Spleen (tissue), 13 donors: Measurements from ENCODE around the gene TDRD3. TPM values are rescaled to one million over a fixed set of nuclear protein-coding genes. Genes with fewer than 3 reads are reported as not detected.

Experiments used
- DNase-seq: peaks from one replicate; pipeline ENCODE4 v3.0.0-alpha.2; 2020
- H3K27ac ChIP-seq, 8 donors: fragments of 200-600 bp; sonication (generic) in 7 of 8; 1 replicate in 4 of 8; 2 replicates in 4 of 8; pipeline versions ENCODE4 v1.5.0 to v1.8.0; 2016 to 2021; ENCODE audit warnings: inconsistent platforms in 4 of 8, mild to moderate bottlenecking in 4 of 8, moderate library complexity in 1 of 8
- H3K27me3 ChIP-seq, 7 donors: fragments of 200-600 bp; sonication (generic) in 6 of 7; replicated peaks in 1 of 7; 1 replicate in 4 of 7; 2 replicates in 3 of 7; pipeline versions ENCODE4 v1.5.0 to v1.8.0; 2016 to 2021; ENCODE audit warnings: inconsistent platforms in 3 of 7, mild to moderate bottlenecking in 1 of 7
- H3K36me3 ChIP-seq, 6 donors: fragments of 200-600 bp; sonication (generic) in 5 of 6; 1 replicate in 4 of 6; 2 replicates in 2 of 6; pipeline versions ENCODE4 v1.5.0 to v1.8.0; 2016 to 2021; ENCODE audit warnings: inconsistent platforms in 2 of 6
- H3K4me1 ChIP-seq, 6 donors: fragments of 200-600 bp; sonication (generic) in 5 of 6; 1 replicate in 3 of 6; 2 replicates in 3 of 6; pipeline versions ENCODE4 v1.5.0 to v1.8.0; 2016 to 2021; ENCODE audit warnings: inconsistent platforms in 3 of 6
- H3K4me3 ChIP-seq, 8 donors: fragments of 200-600 bp; sonication (generic) in 7 of 8; 1 replicate in 4 of 8; 2 replicates in 4 of 8; pipeline versions ENCODE4 v1.5.0 to v1.8.0; 2016 to 2021; ENCODE audit warnings: inconsistent platforms in 4 of 8, mild to moderate bottlenecking in 4 of 8, moderate library complexity in 2 of 8
- H3K9me3 ChIP-seq, 8 donors: fragments of 200-600 bp; sonication (generic) in 7 of 8; 1 replicate in 4 of 8; 2 replicates in 4 of 8; pipeline versions ENCODE4 v1.5.0 to v1.8.0; 2016 to 2021; ENCODE audit warnings: inconsistent platforms in 4 of 8
- POLR2A ChIP-seq, 3 donors: fragments of 450-650 bp; IDR thresholded peaks; one replicate each; pipeline ENCODE4 v1.5.1; 2017; ENCODE audit warnings: antibody characterized with exemption in 3 of 3, mild to moderate bottlenecking in 1 of 3
- POLR2AphosphoS5 ChIP-seq, 3 donors: sonication (generic); formaldehyde crosslinking; IDR thresholded peaks; one replicate each; pipeline ENCODE4 v1.5.1; 2017; ENCODE audit warnings: antibody characterized with exemption in 3 of 3
- WGBS, 5 donors: extraction: QIAGEN DNeasy Blood & Tissue Kit in 3 of 5; methylation state at CpG; one replicate each; pipeline versions ENCODE4 v1.1.5 to v1.1.7; 2013 to 2018; 5-methylcytosine and 5-hydroxymethylcytosine counted together
- intact Hi-C: fragments of 100-400 bp; cut with DNase I; formaldehyde crosslinking; loops from one replicate; pipeline ENCODE4 v1.15.0; 2023; ENCODE audit warnings: low total_unique reads
- long read RNA-seq, 2 donors: transcript quantifications; one replicate each; lab custom pipeline, GENCODE V29; 2026
- polyA plus RNA-seq, 3 donors: library from polyadenylated mRNA; stranded (reverse); fragments of 200-250 nt; gene quantifications; one replicate each; pipeline ENCODE4 v1.2.1, GENCODE V29; 2013
- total RNA-seq, 7 donors: library from RNA; depleted of rRNA in 3 of 7; stranded (reverse); fragments of >200 nt in 3 of 7; fragmentation: NEBNext Ultra II Directional in 4 of 7; extraction: Animal tissue kit (Norgen Biotek cat#: 25700) in 4 of 7; gene quantifications; one replicate each; pipeline versions ENCODE4 v1.1.0 to v1.2.1, GENCODE V29; 2016 to 2021
- TF ChIP-seq, protein P1 (sequence below), 11 experiments: fragments of 200-600 bp in 7 of 11; fragments of 450-650 bp in 4 of 11; sonication (generic) in 4 of 11; IDR thresholded peaks in 8 of 11; conservative IDR thresholded peaks in 3 of 11; 1 replicate in 7 of 11; 2 replicates in 4 of 11; pipeline versions ENCODE4 v1.4.0 to v1.8.0; 2016 to 2021; ENCODE audit warnings: antibody characterized with exemption in 11 of 11, inconsistent platforms in 4 of 11, mild to moderate bottlenecking in 1 of 11
- donor health status: healthy with polysubstance abuse.
- donor health status: DM: no; HTN: no; CAD: no; lungs with moderate emphysema.
- donor health status: DM: no; HTN: no; CAD: no.
- donor health status: Bipolar disorder and iron deficiency.
- donor health status: healthy.
- donor health status: DM: no; HTN: no; CAD: no.
- donor health status: DM: yes; HTN: yes; CAD: no.

Gene TDRD3
- total RNA-seq: 10 to 100 TPM; 20.4 to 36.4 (median 26.5) TPM
- 10 to 100 TPM in 2 of 3 donors, 1 to 10 TPM in 1; 9.5 to 11.4 (median 11.4) TPM for polyA plus RNA-seq
- long read RNA-seq, donor 1, partial matches to known transcripts: 0 of 3 reads
- long read RNA-seq, donor 1, other reads (novel, unspliced or antisense): 0 of 3 reads
- long read RNA-seq, donor 2: 0 reads

DNA sequence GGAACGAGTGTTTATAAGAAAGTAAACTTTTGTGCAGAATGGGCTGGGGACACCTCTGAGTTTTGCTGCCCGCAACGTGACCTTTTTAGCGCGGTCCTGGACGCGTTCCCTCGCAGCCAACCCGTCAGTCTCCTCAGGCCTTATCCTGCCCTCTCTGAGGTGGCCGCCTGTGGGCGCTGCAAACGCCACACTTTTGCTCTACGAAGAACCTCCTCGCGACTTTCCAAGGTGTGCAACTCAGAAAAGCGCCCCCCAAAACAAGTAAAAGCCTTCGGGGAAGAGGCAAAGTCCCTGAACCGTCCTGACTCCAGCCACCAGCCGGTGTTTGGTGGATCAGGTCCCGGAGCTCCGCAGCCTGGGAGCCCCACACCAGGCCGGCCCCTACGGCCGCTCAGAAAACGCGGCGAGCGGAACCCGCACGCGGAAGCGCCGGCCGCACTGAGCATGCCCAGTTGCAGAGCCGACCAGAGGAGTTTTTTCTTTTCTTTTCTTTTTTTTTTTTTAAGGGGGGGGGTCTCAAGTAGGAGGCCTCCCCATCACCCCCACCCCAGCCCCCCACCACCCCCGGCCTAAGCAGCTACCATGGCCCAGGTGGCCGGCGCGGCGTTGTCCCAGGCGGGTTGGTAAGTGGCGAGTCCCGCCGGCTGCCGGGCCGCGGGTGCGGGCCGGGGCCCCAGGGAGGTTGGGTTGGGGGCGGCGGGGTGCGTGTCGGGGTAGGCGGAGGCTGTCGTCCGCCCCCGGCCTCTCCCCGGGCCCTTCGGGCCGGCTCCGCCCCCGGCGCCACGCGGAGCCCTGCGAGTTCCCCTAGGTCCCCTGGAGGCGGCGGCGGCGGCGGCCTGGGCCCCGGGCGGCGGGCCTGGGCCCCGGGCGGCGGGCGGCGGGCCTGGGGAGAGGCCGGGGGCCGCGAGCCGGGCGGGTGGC lies at the start of gene TDRD3:
TSS of gene TDRD3 (plus strand) at position 438 of the 921 bp plus-strand sequence. CDS start at position 583, 145 bp downstream.
- H3K36me3 ChIP-seq: no peaks in the 10 kb centered on the region
- no peaks in the 10 kb centered on the region for H3K27me3 ChIP-seq
- H3K4me1 ChIP-seq: peaks cover 13 to 48% (median 28%) of the 10 kb centered on the region in 6 donors
- peak within 1 kb of the TSS; percentile 49 to 84 (median 68) for H3K4me3 ChIP-seq
- TF ChIP-seq, protein P1, sequence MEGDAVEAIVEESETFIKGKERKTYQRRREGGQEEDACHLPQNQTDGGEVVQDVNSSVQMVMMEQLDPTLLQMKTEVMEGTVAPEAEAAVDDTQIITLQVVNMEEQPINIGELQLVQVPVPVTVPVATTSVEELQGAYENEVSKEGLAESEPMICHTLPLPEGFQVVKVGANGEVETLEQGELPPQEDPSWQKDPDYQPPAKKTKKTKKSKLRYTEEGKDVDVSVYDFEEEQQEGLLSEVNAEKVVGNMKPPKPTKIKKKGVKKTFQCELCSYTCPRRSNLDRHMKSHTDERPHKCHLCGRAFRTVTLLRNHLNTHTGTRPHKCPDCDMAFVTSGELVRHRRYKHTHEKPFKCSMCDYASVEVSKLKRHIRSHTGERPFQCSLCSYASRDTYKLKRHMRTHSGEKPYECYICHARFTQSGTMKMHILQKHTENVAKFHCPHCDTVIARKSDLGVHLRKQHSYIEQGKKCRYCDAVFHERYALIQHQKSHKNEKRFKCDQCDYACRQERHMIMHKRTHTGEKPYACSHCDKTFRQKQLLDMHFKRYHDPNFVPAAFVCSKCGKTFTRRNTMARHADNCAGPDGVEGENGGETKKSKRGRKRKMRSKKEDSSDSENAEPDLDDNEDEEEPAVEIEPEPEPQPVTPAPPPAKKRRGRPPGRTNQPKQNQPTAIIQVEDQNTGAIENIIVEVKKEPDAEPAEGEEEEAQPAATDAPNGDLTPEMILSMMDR (IDR thresholded peaks at IDR 0.05 in 8 of 11, conservative IDR thresholded peaks at IDR 0.05 in 3 of 11): peak; percentile 51 to 86 (median 79)
- TF ChIP-seq POLR2AphosphoS5 (IDR thresholded peaks at IDR 0.05) (peak; percentile 89 to 90 (median 89)), POLR2A (IDR thresholded peaks at IDR 0.05) (peak; percentile 26 to 79 (median 67))
- intact Hi-C loops: no loop called here
- peak; percentile 95 for DNase-seq
- no peaks in the 10 kb centered on the region for H3K9me3 ChIP-seq
- peak within 1 kb of the TSS; percentile 92 to 98 (median 97) for H3K27ac ChIP-seq
- WGBS, 5 donors: 0 to 1% (median 0%) methylated on average over 49 to 84 of the region's 84 CpGs

DNA sequence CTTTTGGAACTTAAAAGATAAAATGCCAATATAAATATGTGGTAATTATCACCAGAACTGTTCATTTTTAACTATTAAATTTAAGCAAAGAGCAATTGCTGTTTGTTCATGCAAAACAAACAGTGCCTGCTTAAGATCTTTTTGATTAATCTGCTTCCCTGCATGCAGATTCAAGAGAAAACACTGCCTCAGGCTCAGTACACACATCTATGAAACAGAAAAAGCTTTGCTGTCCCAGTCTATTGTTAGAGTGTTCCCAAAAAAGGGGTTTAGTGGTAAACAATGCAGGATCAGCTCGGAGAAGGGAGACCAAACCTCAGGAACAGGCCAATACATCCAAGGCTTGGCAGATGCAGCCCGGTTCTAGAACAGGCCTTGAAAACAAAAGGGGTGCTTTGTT lies 49.3 kb upstream of the TDRD3 start:
- H3K27ac ChIP-seq: no peak overlapping the region
- no peaks in the 10 kb centered on the region for H3K4me1 ChIP-seq
- no peak for DNase-seq
- intact Hi-C loops: no loop called here
- H3K9me3 ChIP-seq: peaks cover 0 to 5% (median 0%) of the 10 kb centered on the region in 8 donors
- no peak overlapping the region for H3K4me3 ChIP-seq
- TF ChIP-seq POLR2AphosphoS5 (IDR thresholded peaks at IDR 0.05) (no peak), POLR2A (IDR thresholded peaks at IDR 0.05) (no peak)
- TF ChIP-seq, protein P1 (IDR thresholded peaks at IDR 0.05 in 8 of 11, conservative IDR thresholded peaks at IDR 0.05 in 3 of 11): no peak
- 78 to 90% (median 83%) methylated on average over 2 of the region's 2 CpGs for WGBS, 5 donors
- H3K27me3 ChIP-seq: peaks cover 0 to 26% (median 0%) of the 10 kb centered on the region in 7 donors
- H3K36me3 ChIP-seq: no peaks in the 10 kb centered on the region

DNA sequence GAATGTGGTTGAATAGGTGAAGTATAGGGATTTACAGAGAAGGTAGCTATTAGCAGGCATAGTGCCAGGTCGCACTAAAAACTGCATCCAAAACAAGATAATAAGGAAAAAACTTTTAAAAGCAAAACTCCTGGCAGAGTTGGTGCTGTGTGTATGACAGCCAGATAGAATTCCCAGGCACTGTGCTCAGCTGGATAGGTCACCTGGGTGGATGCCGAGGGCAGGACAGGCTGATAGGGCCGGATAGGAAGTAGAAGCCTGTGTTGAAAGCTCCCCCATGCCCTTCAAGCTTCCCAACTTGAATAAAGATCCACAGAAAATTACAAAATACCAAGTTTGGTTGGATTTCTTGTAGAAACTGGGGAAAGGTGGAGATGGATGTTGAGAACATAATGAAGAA lies 48.9 kb upstream of the TDRD3 start:
- TF ChIP-seq POLR2A (IDR thresholded peaks at IDR 0.05) (no peak), POLR2AphosphoS5 (IDR thresholded peaks at IDR 0.05) (no peak)
- TF ChIP-seq, protein P1 (IDR thresholded peaks at IDR 0.05 in 8 of 11, conservative IDR thresholded peaks at IDR 0.05 in 3 of 11): no peak
- H3K27ac ChIP-seq: no peak overlapping the region

DNA sequence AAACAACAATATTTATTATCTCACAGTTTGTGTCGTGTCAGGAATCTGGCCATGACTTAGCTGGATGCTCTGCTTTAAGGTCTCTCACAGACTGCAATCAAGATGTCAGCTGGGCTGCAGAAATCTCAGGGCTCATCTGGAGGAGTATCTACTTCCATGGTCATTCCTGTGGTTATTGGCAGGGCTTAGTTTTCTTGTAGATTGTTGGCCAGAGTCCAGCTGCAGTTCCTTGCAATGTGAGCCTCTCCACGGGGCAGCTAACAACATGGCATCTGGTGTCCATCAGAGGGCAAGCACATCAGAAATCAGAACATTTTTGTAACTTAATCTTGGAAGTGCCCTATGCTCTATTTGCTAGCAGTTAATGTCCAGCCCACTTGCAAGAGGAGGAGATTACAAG lies 45.7 kb upstream of the TDRD3 start:
- DNase-seq: no peak
- intact Hi-C loops: no loop called here
- Histone ChIP-seq H3K4me3 (no peak overlapping the region), H3K27me3 (peaks cover 0 to 17% (median 0%) of the 10 kb centered on the region in 7 donors), H3K27ac (no peak overlapping the region), H3K9me3 (peaks cover 0 to 9% (median 0%) of the 10 kb centered on the region in 8 donors), H3K4me1 (no peaks in the 10 kb centered on the region), H3K36me3 (no peaks in the 10 kb centered on the region)
- TF ChIP-seq, protein P1 (IDR thresholded peaks at IDR 0.05 in 8 of 11, conservative IDR thresholded peaks at IDR 0.05 in 3 of 11): no peak
- no peak for TF ChIP-seq POLR2AphosphoS5 (IDR thresholded peaks at IDR 0.05)
- no peak for TF ChIP-seq POLR2A (IDR thresholded peaks at IDR 0.05)
- WGBS, 5 donors: 38 to 65% (median 61%) methylated on average over 2 of the region's 2 CpGs

More for the DNA sequence above, 48.9 kb upstream of the TDRD3 start:
- Histone ChIP-seq H3K4me1 (no peaks in the 10 kb centered on the region), H3K36me3 (no peaks in the 10 kb centered on the region), H3K9me3 (peaks cover 0 to 9% (median 0%) of the 10 kb centered on the region in 8 donors), H3K27me3 (peaks cover 0 to 23% (median 0%) of the 10 kb centered on the region in 7 donors), H3K4me3 (no peak overlapping the region)
- intact Hi-C loops: no loop called here
- 57 to 89% (median 66%) methylated on average over 3 of the region's 3 CpGs for WGBS, 5 donors
- DNase-seq: no peak
